HG02884 (cell line): Measurements from ENCODE around the gene SHISA5.
"Not testable (repeated sequence)": the region's sequence is repeated elsewhere in the genome, so short reads cannot be mapped to it uniquely, and the experiment has no call there.

Experiments used
- ATAC-seq: cut with Tn5 transposase; IDR thresholded peaks from one replicate; pipeline ENCODE4 v1.9.1; 2021; ENCODE audit warnings: mild to moderate bottlenecking, moderate library complexity; ENCODE audit not compliant: unreplicated experiment

The SHISA5 gene

DNA sequence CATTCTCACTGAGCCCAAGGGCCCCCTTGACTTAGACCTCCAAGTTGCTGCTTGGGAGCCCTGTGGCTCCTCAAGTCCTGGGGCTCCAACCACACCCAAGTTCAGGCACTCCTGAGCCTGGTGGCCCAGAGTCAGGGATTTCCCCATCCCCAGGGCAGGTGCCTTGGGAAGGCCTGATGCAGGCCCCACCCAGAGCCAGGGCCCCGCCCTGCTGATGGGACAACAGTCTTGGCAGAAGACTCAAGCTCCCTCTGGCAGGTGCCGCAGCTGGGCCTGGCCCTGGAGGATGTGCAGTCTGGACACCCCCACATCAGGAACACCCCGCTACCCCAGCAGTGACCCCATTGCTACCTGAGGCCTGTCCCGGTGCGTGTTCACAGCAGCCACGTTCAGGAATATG, 17.7 kb upstream of the SHISA5 start:
- ATAC-seq = no peak

GRCh38 chr3:48519277-48519643, 15.3 kb upstream of the SHISA5 start:
- no peak for ATAC-seq

DNA sequence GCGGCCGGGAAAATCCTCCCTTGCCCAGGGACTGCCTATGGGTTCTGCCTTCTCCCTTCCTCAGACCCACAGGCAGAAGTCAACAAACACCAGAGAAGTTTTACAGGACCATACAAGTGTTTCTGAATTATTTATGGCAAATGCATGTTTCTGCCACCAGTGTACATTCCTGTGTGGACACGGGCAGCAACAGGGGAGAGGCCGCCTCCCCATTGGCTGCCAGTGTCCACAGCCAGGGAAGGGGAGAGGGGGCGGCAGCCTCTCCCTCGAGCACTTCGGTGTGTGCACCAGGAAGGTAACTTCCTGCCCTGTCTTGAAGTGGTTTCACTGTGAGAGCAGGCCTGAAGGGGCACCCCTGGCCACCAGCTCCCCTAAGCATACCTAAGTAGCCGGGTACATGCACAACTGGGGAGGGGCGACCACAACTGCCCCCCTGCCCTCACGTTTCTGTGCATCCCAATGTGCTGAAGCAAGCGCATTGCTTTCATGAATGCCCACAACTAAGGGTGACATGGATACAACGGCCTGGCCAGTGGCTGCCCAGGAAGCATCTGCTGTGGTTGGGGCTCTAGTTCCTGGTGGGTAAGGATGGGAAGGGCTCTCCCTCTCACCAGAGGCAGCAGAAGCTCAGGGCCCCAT, 14.8 kb upstream of the SHISA5 start:
- no peak for ATAC-seq

DNA sequence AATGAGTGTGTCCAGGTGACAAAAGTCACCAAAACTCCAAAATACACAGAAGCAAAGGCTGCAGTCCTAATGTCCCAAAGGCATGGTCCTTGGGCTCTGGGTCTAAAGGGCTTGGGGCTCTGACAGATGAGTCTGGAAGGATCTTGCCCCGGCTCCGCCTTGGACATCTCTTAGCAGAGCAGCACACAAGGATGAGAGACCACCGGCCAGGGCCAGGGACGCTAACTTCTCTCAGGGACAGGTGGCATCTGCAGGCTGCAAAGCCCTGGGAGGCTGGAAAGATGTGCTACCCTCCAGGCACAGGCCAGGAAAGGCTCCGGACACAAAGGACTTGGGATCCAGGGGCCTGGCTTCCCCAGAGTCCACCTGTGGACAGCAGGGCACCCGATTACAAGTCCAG, 14.1 kb upstream of the SHISA5 start:
- ATAC-seq = no peak

DNA sequence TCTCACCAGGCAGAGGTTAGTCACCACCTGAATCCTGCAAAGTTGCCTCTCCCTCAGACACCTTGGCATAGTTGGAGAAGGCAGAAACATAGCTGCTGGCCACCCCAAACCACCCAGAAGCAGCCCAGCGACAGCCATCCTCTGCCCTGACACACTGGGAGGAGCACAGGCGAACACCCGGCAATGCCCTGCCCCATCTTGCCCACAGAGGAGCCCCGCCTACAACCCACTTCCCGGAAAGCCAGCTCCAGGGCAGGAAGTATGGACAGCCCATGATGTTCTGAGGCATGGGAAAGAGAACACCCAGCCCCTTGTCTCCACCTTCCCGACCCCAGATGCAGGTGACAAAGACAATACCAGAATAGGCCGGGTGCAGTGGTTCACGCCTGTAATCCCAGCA, 12.6 kb upstream of the SHISA5 start:
- ATAC-seq = no peak

- no peak for ATAC-seq
These were observed 10.7 kb upstream of the SHISA5 start for GRCh38 chr3:48514431-48515227.

DNA sequence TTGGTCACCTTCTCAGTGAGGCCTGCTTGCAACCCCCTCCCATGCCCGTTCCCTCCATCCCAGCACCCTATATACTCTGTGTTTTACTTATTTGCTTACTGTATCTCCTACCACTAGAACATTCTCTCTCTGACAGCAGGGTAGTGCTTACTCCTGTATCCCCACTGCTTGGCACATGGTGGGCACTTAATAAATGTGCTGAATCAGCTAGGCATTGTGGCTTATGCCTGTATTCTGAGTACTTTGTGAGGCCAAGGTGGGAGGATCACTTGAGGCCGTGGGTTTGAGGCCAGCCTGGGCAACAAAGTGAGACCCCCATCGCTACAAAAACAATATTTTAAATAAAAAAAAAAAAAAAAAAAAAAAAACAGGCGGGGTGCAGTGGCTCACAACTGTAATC, 7.6 kb upstream of the SHISA5 start:
- ATAC-seq = no peak

- ATAC-seq = no peak
These were observed 3.5 kb upstream of the SHISA5 start for GRCh38 chr3:48507256-48508061.

DNA sequence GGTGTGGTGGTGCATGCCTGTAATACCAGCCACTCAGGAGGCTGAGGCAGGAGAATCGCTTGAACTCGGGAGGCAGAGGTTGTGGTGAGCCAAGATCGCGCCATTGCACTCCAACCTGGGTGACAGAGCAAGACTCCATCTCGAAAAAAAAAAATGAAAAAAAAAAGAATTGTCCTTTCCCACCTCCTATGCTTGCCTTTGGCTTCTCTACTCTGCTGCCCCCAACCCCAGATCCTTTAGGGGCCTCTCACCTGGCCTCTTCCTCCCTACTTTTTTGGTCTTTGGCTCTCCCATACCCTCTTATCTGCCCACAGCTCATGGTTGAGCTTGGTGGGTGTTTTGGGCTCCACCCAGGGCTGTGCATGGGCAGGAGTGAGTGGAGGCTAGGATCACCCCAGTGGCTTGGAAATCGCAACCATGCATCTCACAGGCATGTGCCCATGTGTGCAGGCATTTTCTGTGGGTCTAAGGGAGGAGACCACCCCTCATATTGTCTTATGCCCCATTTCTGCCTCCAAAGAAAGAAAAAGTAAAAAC, 2.1 kb upstream of the SHISA5 start:
- ATAC-seq = no peak

- no peak for ATAC-seq
These were observed 1.2 kb upstream of the SHISA5 start for GRCh38 chr3:48505146-48505545.

GRCh38 chr3:48503401-48504050, 448 bp downstream of the SHISA5 start:
- ATAC-seq = no peak

- no peak for ATAC-seq
These were observed 1.2 kb downstream of the SHISA5 start for GRCh38 chr3:48502728-48503168.

DNA sequence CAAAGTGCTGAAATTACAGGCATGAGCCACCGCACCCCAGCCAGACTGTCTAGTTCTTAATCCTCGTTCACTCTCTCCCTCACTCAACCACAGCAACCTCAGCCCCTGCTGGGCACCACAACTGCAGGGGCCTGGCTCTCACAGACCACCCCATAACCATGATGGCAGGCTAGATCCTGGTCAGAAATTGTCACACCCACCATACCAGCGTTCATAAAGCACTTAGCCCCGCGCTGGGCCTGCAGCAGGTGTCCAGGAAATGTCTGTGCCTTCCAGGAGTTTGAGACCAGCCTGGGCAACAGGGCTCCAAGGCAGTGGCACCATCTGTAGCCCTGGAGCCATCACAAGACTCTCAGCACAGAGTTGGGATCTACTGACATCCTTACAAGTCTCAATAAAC, 1.9 kb downstream of the SHISA5 start:
- no peak for ATAC-seq

GRCh38 chr3:48501196-48501595, 2.8 kb downstream of the SHISA5 start:
- ATAC-seq = no peak

GRCh38 chr3:48500656-48501055, 3.3 kb downstream of the SHISA5 start:
- ATAC-seq = no peak

- no peak for ATAC-seq
These were observed 10.8 kb downstream of the SHISA5 start for GRCh38 chr3:48493203-48493501.

GRCh38 chr3:48492461-48493202, 11.3 kb downstream of the SHISA5 start:
- ATAC-seq = no peak

DNA sequence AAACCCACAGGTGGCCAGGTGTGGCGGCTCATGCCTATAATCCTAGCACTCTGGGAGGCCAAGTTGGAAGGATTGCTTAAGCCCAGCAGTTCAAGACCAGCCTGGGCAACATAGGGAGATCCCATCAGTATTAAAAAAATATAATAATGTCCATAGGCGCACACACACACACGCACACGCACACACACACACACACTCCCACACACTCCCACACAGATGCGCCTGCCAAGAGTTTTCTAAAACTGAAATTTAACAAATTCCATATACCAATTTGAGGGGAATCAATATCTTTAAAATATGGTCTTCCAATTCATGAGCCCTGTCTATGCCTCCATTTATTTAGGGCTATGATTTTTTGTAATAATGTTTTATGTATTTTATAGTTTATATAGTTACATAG, 17.0 kb downstream of the SHISA5 start:
- no peak for ATAC-seq

DNA sequence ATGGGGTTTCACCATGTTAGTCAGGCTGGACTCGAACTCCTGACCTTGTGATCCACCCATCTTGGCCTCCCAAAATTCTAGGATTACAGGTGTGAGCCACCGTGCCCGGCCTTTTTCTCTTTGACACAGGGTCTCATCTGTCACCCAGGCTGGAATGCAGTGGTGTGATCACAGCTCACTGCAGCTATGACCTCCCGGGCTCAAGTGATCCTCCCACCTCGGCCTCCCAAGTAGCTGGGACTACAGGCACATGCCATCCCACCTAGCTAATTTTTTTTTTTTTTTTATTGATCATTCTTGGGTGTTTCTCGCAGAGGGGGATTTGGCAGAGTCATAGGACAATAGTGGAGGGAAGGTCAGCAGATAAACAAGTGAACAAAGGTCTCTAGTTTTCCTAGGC, 21.2 kb downstream of the SHISA5 start:
- ATAC-seq = not testable (repeated sequence)

- not testable (repeated sequence) for ATAC-seq
These were observed 23.1 kb downstream of the SHISA5 start for GRCh38 chr3:48480891-48481290.
